ENCODE measurements around the gene ADAD2.

ADAD2 gene

DNA sequence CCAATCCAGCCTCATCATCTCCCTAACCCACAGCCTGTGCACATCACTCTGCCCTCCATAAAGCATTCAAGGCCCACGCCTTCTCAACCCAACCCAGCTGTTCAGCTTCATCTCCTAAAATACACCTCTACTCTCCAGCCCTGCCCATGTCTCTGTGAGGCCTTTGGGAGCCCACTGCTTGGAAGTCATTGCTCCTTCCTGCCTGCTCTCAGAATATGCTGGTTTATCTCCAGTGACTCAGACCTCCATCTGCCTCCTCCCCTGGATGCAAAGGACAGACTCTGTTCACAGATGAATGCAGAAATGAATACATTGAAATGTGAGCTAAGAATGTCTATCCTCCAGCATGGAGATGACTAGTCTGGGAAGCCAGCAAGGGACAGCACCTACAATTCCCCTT is 29.9 kb downstream of the ADAD2 start:
- no peak overlapping the region for H3K27ac ChIP-seq (ENCODE audit: insufficient read depth, low read depth, low read length, poor library complexity, severe bottlenecking)
- 86 to 93% methylated on average over 1 of the region's 1 CpG for whole genome bisulfite sequencing, 2 experiments
- H3K36me3 ChIP-seq (ENCODE audit: control insufficient read depth, insufficient read depth, low read length), result no peaks in the 10 kb centered on the region
- H3K9me3 ChIP-seq (ENCODE audit: control insufficient read depth, low read length), result no peaks in the 10 kb centered on the region
- no peaks in the 10 kb centered on the region for H3K27me3 ChIP-seq (ENCODE audit: control insufficient read depth, insufficient read depth, low read length, poor library complexity, severe bottlenecking)
- no peak overlapping the region for H3K4me3 ChIP-seq (ENCODE audit: insufficient read depth, low read depth, low read length)
- H3K4me1 ChIP-seq (ENCODE audit: control insufficient read depth, insufficient read depth, low read length), result no peaks in the 10 kb centered on the region

DNA sequence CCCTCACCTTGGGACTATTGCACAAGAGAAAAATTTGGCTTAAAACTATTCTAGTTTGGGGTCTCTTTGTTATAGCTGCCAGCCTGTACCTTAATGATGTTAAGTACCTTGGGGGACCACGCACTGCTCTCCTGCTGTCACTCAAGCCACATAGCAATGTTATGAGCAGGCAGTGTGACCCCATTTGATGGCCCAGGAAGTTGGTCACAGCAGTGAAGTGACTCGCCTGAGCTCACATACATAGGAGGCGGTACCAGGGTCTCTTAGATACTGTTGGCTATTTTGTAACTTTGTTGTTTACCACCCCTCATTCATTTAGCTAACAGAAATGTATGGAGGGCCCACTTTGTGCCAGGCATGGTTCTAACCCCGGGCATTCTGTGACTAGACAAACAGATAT is 32.5 kb downstream of the ADAD2 start:
- Histone ChIP-seq H3K27ac (ENCODE audit: insufficient read depth, low read depth, low read length, poor library complexity, severe bottlenecking) (no peak overlapping the region), H3K36me3 (ENCODE audit: control insufficient read depth, insufficient read depth, low read length) (no peaks in the 10 kb centered on the region), H3K27me3 (ENCODE audit: control insufficient read depth, insufficient read depth, low read length, poor library complexity, severe bottlenecking) (no peaks in the 10 kb centered on the region), H3K9me3 (ENCODE audit: control insufficient read depth, low read length) (no peaks in the 10 kb centered on the region), H3K4me1 (ENCODE audit: control insufficient read depth, insufficient read depth, low read length) (no peaks in the 10 kb centered on the region), H3K4me3 (ENCODE audit: insufficient read depth, low read depth, low read length) (no peak overlapping the region)
- 83 to 93% methylated on average over 4 of the region's 4 CpGs for WGBS, 2 experiments

DNA sequence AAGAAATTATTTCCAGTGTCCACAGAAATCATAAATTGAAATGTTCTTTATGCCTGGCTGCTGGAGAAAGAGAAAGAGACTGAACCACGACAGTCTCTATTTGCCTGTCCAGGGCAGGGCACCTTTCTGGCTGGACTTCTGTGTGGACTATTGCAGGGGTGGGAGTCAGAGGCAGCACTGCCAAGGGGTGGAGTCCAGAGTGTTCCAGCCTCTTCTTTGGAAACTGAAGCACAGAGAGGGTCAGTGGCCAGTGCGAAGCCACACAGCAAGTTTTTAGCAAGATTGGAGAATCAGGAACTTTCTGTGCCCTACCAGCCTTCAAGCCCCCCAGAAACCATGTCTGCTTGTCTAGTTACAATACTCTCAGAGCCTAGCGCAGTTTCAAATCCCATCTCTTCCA is 33.6 kb downstream of the ADAD2 start:
- H3K9me3 ChIP-seq (ENCODE audit: control insufficient read depth, low read length), result no peaks in the 10 kb centered on the region
- H3K27ac ChIP-seq (ENCODE audit: insufficient read depth, low read depth, low read length, poor library complexity, severe bottlenecking), result no peak overlapping the region
- no peaks in the 10 kb centered on the region for H3K27me3 ChIP-seq (ENCODE audit: control insufficient read depth, insufficient read depth, low read length, poor library complexity, severe bottlenecking)
- no peak overlapping the region for H3K4me3 ChIP-seq (ENCODE audit: insufficient read depth, low read depth, low read length)
- H3K4me1 ChIP-seq (ENCODE audit: control insufficient read depth, insufficient read depth, low read length), result no peaks in the 10 kb centered on the region
- WGBS, 2 experiments, result 93 to 97% methylated on average over 3 of the region's 3 CpGs
- no peaks in the 10 kb centered on the region for H3K36me3 ChIP-seq (ENCODE audit: control insufficient read depth, insufficient read depth, low read length)

DNA sequence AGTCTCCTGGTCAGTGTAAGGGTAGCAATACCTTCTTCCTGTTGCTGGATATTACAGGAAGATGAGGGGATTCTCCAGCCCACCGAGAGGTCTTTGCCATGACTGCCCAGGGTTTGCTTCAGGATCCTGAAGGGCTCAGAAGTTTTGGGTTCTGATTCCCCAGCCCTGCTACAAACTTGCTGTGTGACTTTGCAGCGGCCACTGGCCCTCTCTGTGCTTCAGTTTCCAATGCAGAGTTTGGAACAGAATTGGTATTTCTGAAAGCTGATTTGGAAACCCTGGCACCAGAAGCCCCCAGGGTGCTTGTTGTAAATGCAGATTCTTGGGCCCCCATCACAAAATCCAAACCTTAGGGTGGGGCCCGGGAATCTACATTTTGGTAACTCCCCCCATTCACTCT is 34.2 kb downstream of the ADAD2 start:
- Histone ChIP-seq H3K4me3 (ENCODE audit: insufficient read depth, low read depth, low read length) (no peak overlapping the region), H3K27me3 (ENCODE audit: control insufficient read depth, insufficient read depth, low read length, poor library complexity, severe bottlenecking) (no peaks in the 10 kb centered on the region), H3K27ac (ENCODE audit: insufficient read depth, low read depth, low read length, poor library complexity, severe bottlenecking) (no peak overlapping the region), H3K9me3 (ENCODE audit: control insufficient read depth, low read length) (no peaks in the 10 kb centered on the region), H3K4me1 (ENCODE audit: control insufficient read depth, insufficient read depth, low read length) (no peaks in the 10 kb centered on the region), H3K36me3 (ENCODE audit: control insufficient read depth, insufficient read depth, low read length) (no peaks in the 10 kb centered on the region)
- WGBS, 2 experiments, result 89 to 94% methylated on average over 3 of the region's 3 CpGs

DNA sequence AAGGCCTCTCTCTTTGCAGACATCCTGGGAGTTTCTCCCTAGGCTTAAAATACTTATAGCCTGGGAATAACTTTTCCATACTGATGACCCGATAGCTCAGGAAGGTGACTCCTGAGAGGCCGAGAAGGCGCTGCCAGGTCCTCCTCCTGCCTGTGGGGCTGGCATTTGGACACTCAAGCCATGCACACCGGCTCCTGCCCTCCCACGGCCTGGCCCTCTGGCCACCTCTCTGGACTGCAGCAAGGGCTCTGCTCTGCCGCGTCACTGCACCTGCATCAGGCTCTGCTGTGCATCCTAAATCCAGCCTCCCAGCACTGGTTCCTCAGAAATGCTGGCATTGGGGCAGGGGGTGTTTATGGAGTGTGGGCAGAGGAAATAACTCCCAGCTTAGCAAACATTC is 34.6 kb downstream of the ADAD2 start:
- no peak overlapping the region for H3K4me3 ChIP-seq (ENCODE audit: insufficient read depth, low read depth, low read length)
- H3K36me3 ChIP-seq (ENCODE audit: control insufficient read depth, insufficient read depth, low read length), result no peaks in the 10 kb centered on the region
- no peaks in the 10 kb centered on the region for H3K27me3 ChIP-seq (ENCODE audit: control insufficient read depth, insufficient read depth, low read length, poor library complexity, severe bottlenecking)
- no peaks in the 10 kb centered on the region for H3K4me1 ChIP-seq (ENCODE audit: control insufficient read depth, insufficient read depth, low read length)
- no peak overlapping the region for H3K27ac ChIP-seq (ENCODE audit: insufficient read depth, low read depth, low read length, poor library complexity, severe bottlenecking)
- 93 to 94% methylated on average over 7 of the region's 7 CpGs for WGBS, 2 experiments
- no peaks in the 10 kb centered on the region for H3K9me3 ChIP-seq (ENCODE audit: control insufficient read depth, low read length)

DNA sequence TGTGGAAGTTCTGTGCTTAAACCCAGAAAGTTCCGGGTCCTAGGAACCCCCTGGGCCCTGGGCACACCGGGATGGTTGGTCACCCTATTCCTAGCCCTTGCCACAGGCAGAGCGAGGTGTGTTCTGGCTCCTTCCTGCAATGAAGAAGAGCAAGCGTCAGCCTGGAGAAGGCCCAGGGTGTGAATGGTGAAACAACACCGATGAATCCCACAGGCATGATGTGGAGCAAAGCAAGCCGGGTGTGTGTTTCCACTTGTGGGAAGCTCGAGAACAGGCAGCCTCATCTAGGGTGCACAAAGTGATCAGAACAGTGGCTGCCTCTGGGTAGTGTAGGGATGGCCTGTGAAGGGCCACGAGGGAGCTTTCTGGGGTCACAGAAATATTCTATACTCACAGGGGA is 35.1 kb downstream of the ADAD2 start:
- H3K27me3 ChIP-seq (ENCODE audit: control insufficient read depth, insufficient read depth, low read length, poor library complexity, severe bottlenecking), result no peaks in the 10 kb centered on the region
- WGBS, 2 experiments, result 91 to 96% methylated on average over 8 of the region's 8 CpGs
- no peaks in the 10 kb centered on the region for H3K36me3 ChIP-seq (ENCODE audit: control insufficient read depth, insufficient read depth, low read length)

DNA sequence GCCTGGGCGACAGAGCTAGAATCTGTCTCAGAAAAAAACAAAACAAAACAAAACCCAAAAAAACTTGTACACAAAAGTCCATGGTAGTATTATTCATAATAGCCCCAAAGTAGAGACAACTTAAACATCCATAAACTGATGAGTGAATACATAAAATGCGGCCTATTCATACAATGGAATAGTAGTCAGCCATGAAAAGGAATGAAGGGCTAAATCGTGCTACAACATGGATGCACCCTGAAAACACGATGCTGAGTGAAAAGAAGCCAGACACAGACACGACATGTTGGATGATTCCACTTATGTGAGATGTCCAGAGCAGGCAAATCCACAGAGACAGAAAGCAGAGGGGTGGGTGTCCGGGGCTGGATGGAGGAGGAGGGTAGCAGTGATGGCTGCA is 36.6 kb downstream of the ADAD2 start:
- Histone ChIP-seq H3K4me1 (ENCODE audit: control insufficient read depth, insufficient read depth, low read length) (no peaks in the 10 kb centered on the region), H3K4me3 (ENCODE audit: insufficient read depth, low read depth, low read length) (no peak overlapping the region), H3K9me3 (ENCODE audit: control insufficient read depth, low read length) (no peaks in the 10 kb centered on the region), H3K36me3 (ENCODE audit: control insufficient read depth, insufficient read depth, low read length) (no peaks in the 10 kb centered on the region), H3K27me3 (ENCODE audit: control insufficient read depth, insufficient read depth, low read length, poor library complexity, severe bottlenecking) (no peaks in the 10 kb centered on the region), H3K27ac (ENCODE audit: insufficient read depth, low read depth, low read length, poor library complexity, severe bottlenecking) (no peak overlapping the region)
- WGBS, 2 experiments, result 94 to 96% methylated on average over 6 of the region's 6 CpGs

More for the DNA sequence above, 35.1 kb downstream of the ADAD2 start:
- H3K27ac ChIP-seq (ENCODE audit: insufficient read depth, low read depth, low read length, poor library complexity, severe bottlenecking), result no peak overlapping the region
- no peaks in the 10 kb centered on the region for H3K9me3 ChIP-seq (ENCODE audit: control insufficient read depth, low read length)
- no peak overlapping the region for H3K4me3 ChIP-seq (ENCODE audit: insufficient read depth, low read depth, low read length)
- no peaks in the 10 kb centered on the region for H3K4me1 ChIP-seq (ENCODE audit: control insufficient read depth, insufficient read depth, low read length)

DNA sequence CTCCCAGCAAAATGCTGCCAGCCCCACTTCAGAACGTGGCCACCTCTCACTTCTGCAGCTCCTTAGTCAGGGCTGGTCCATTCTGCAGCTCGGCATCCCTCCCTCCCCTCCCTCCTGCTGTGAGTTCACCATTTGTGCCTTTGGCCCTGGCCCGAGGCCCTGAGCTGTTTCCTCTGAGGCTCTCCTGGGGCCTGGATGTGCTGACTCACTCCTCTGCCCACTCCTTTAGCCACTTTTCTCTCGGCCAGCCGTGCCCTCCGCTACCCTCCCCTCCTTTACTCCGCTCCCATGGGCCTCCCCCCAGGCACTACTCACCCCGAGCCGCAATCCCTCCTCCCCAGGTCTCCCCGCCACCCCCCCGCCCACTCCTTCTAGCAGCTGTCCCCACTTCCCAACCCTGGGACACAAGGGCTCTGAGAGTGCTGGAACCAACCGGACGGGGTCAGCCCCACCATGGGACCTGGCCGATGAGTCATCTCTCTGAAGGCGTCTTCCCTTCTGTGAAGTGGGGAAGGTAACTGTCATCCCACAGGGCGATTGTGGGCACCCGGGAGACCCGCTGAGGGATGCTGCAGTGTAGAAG is 37.4 kb downstream of the ADAD2 start:
- Histone ChIP-seq H3K4me1 (ENCODE audit: control insufficient read depth, insufficient read depth, low read length) (no peaks in the 10 kb centered on the region), H3K27me3 (ENCODE audit: control insufficient read depth, insufficient read depth, low read length, poor library complexity, severe bottlenecking) (no peaks in the 10 kb centered on the region), H3K27ac (ENCODE audit: insufficient read depth, low read depth, low read length, poor library complexity, severe bottlenecking) (no peak overlapping the region), H3K9me3 (ENCODE audit: control insufficient read depth, low read length) (no peaks in the 10 kb centered on the region), H3K4me3 (ENCODE audit: insufficient read depth, low read depth, low read length) (no peak overlapping the region), H3K36me3 (ENCODE audit: control insufficient read depth, insufficient read depth, low read length) (no peaks in the 10 kb centered on the region)
- 31 to 39% methylated on average over 17 to 18 of the region's 18 CpGs for WGBS, 2 experiments

DNA sequence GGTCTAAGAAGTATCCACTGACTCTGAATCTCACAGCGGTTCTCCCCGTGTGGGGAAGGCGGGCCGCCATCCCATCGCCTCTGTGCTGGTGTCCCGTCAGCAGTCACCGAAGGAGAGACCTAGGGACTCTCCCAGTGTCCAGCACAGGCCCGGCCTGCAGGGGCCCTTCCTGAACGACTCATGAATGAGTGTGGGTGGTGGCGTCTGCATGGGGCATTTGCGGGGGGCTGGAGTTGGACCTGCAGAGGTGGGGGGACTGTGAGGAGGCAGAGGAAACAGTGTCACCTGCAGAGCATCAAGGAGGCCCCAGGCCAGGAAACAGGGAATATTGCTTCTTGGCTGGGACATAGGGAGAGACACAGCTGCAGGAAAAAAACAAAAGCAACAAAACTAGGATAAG is 38.5 kb downstream of the ADAD2 start:
- no peaks in the 10 kb centered on the region for H3K4me1 ChIP-seq (ENCODE audit: control insufficient read depth, insufficient read depth, low read length)
- no peaks in the 10 kb centered on the region for H3K36me3 ChIP-seq (ENCODE audit: control insufficient read depth, insufficient read depth, low read length)
- H3K27ac ChIP-seq (ENCODE audit: insufficient read depth, low read depth, low read length, poor library complexity, severe bottlenecking), result no peak overlapping the region
- no peak overlapping the region for H3K4me3 ChIP-seq (ENCODE audit: insufficient read depth, low read depth, low read length)
- no peaks in the 10 kb centered on the region for H3K27me3 ChIP-seq (ENCODE audit: control insufficient read depth, insufficient read depth, low read length, poor library complexity, severe bottlenecking)
- H3K9me3 ChIP-seq (ENCODE audit: control insufficient read depth, low read length), result no peaks in the 10 kb centered on the region
- WGBS, 2 experiments, result 83 to 84% methylated on average over 11 of the region's 11 CpGs

DNA sequence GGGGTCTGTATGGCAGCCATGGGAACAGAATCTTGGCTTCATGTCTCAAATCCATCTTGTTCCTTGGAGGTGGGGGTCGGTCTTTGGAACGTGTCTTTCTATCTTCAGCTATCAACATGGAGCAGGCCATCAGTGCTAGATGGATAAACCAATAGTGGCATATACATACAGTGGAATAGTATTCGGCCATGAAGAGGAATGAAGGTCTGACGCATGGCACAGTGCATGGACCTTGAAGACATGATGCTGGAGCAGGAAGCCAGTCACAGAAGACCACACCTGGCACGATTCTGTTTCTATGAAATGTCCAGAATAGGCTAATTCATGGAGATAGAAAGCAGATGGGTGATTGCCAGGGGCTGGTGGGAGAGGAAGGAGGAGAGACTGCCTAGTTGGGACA is 41.1 kb downstream of the ADAD2 start:
- no peaks in the 10 kb centered on the region for H3K4me1 ChIP-seq (ENCODE audit: control insufficient read depth, insufficient read depth, low read length)
- 95% methylated on average over 5 of the region's 5 CpGs for WGBS, 2 experiments
- H3K4me3 ChIP-seq (ENCODE audit: insufficient read depth, low read depth, low read length), result no peak overlapping the region
- no peak overlapping the region for H3K27ac ChIP-seq (ENCODE audit: insufficient read depth, low read depth, low read length, poor library complexity, severe bottlenecking)
- H3K9me3 ChIP-seq (ENCODE audit: control insufficient read depth, low read length), result no peaks in the 10 kb centered on the region
- H3K27me3 ChIP-seq (ENCODE audit: control insufficient read depth, insufficient read depth, low read length, poor library complexity, severe bottlenecking), result no peaks in the 10 kb centered on the region
- no peaks in the 10 kb centered on the region for H3K36me3 ChIP-seq (ENCODE audit: control insufficient read depth, insufficient read depth, low read length)

DNA sequence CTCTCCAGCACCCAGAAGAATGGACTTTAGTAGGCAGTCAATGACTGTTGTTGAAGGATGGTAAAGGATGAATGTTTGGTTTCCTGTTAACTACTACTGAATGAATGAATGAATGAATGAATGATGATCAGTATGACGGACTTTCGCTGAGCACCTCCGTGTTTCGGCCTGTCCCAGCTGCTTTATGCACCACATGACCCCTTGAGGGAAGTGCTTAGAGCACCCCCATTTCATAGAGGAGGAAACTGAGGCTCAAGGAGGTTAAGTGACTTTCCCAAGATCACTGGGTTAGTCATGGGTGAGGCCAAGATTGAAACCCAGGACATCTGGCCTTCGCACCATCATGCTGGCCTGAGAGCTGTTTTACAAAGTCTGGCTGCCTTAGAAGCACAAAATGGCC is 42.0 kb downstream of the ADAD2 start:
- H3K36me3 ChIP-seq (ENCODE audit: control insufficient read depth, insufficient read depth, low read length), result no peaks in the 10 kb centered on the region
- 93 to 95% methylated on average over 5 of the region's 5 CpGs for WGBS, 2 experiments
- H3K27me3 ChIP-seq (ENCODE audit: control insufficient read depth, insufficient read depth, low read length, poor library complexity, severe bottlenecking), result no peaks in the 10 kb centered on the region
- H3K9me3 ChIP-seq (ENCODE audit: control insufficient read depth, low read length), result no peaks in the 10 kb centered on the region
- no peaks in the 10 kb centered on the region for H3K4me1 ChIP-seq (ENCODE audit: control insufficient read depth, insufficient read depth, low read length)
- H3K4me3 ChIP-seq (ENCODE audit: insufficient read depth, low read depth, low read length), result no peak overlapping the region
- H3K27ac ChIP-seq (ENCODE audit: insufficient read depth, low read depth, low read length, poor library complexity, severe bottlenecking), result no peak overlapping the region
